ACHN (cell line): ENCODE data around the gene TPD52L3.
A peak's percentile ranks its signal among the peaks of the same experiment; 100 is the strongest.

ENCODE experiments used
- DNase-seq: peaks from one replicate; pipeline ENCODE4 v3.0.0-alpha.2; 2015
- in situ Hi-C: cut with HindIII; loops from 2 replicates; pipeline ENCODE4 v1.10.0; 2017; ENCODE audit warnings: low sequenced_read_pairs, low pct_ligation_motif_present, low pct_unique_long_range_greater_than_20kb

The TPD52L3 gene

GRCh38 chr9:6328103-6328502, at the start of gene TPD52L3:
Gene TPD52L3, plus strand, starts transcription at chr9:6328375. Its CDS starts 221 bp downstream, at chr9:6328596.
- in situ Hi-C loops = no loop called here
- no peak for DNase-seq

GRCh38 chr9:6301858-6302257, 26.3 kb upstream of the TPD52L3 start:
- in situ Hi-C loops = no loop called here
- no peak for DNase-seq

- DNase-seq = no peak
- in situ Hi-C loops = no loop called here
Measured at GRCh38 chr9:6302417-6302816, 25.8 kb upstream of the TPD52L3 start.

GRCh38 chr9:6304232-6304631, 23.9 kb upstream of the TPD52L3 start:
- in situ Hi-C loops = no loop called here
- no peak for DNase-seq

GRCh38 chr9:6305954-6306563, 22.1 kb upstream of the TPD52L3 start:
- peak; percentile 40 for DNase-seq
- in situ Hi-C loops = no loop called here

- no peak for DNase-seq
- in situ Hi-C loops = no loop called here
Measured at GRCh38 chr9:6307551-6308096, 20.6 kb upstream of the TPD52L3 start.

- in situ Hi-C loops = no loop called here
- no peak for DNase-seq
Measured at GRCh38 chr9:6330958-6331634, 2.9 kb downstream of the TPD52L3 start.

- in situ Hi-C loops = no loop called here
- DNase-seq = no peak
Measured at GRCh38 chr9:6334305-6334704, 6.1 kb downstream of the TPD52L3 start.

GRCh38 chr9:6348766-6349165, 20.6 kb downstream of the TPD52L3 start:
- DNase-seq = no peak
- in situ Hi-C loops = no loop called here

- in situ Hi-C loops = no loop called here
- no peak for DNase-seq
Measured at GRCh38 chr9:6351737-6352136, 23.6 kb downstream of the TPD52L3 start.

GRCh38 chr9:6354072-6354686, 26.0 kb downstream of the TPD52L3 start:
- in situ Hi-C loops = no loop called here
- DNase-seq = peak; percentile 60

GRCh38 chr9:6355728-6356127, 27.6 kb downstream of the TPD52L3 start:
- in situ Hi-C loops = no loop called here
- DNase-seq = peak; percentile 41

- DNase-seq = no peak
- in situ Hi-C loops = no loop called here
Measured at GRCh38 chr9:6356441-6356840, 28.3 kb downstream of the TPD52L3 start.

GRCh38 chr9:6356904-6357303, 28.7 kb downstream of the TPD52L3 start:
- in situ Hi-C loops = no loop called here
- DNase-seq = no peak

- DNase-seq = no peak
- in situ Hi-C loops = no loop called here
Measured at GRCh38 chr9:6367128-6367890, 39.1 kb downstream of the TPD52L3 start.

GRCh38 chr9:6368831-6369230, 40.7 kb downstream of the TPD52L3 start:
- in situ Hi-C loops = no loop called here
- DNase-seq = no peak
